Activated T-cell treated with anti-CD3 and anti-CD28 coated beads for 1 hour (primary cell): ENCODE measurements around the gene SLC16A1.

Experiments used
- DNase-seq: peaks from one replicate; pipeline ENCODE4 v3.0.0-alpha.2; 2020; ENCODE audit warnings: low read depth

Gene SLC16A1

DNA sequence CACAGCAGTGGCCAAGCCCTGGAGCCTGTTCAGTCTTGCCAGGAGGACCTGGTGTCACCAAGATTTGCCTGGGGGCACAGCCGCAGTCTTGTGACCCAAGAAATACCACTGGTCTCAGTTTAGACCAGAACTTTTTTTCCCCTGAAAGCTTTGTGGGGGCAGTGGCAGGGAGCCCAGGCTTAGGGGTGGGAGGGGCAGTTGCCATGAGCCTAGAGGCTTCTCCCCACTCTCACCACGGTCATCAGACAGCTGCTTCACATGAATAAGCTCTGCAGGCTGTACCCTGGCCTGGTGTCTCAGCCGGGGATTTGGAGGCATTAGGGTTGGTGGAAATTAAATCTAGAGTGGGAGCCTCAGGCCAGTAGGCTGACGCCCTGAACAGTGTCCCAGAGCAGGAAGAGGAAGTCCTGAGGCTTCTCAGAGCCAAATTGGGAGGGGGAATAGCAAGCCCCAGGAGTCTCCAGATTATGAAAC is 73.7 kb downstream of the SLC16A1 start:
- no peak for DNase-seq

DNA sequence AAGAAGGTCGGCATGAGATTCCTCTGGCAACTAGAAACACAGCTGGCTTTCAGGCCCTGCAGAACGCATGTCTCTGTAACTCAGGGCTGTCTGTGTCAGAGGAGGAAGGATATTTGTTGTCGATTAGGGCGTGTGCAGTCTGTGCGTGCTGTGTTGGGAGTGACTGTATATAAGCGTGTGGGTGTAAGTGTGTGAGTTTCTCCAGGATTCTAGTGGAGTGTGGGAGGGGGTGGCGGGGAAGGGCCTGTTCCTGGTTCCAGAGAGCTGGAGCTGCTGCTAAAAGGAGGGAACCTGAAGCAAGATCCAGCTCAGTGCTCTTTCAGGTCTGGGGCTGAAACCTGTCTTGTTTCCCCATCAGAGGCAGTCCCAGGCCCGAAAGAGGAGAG is 74.3 kb downstream of the SLC16A1 start:
- DNase-seq, result no peak

DNA sequence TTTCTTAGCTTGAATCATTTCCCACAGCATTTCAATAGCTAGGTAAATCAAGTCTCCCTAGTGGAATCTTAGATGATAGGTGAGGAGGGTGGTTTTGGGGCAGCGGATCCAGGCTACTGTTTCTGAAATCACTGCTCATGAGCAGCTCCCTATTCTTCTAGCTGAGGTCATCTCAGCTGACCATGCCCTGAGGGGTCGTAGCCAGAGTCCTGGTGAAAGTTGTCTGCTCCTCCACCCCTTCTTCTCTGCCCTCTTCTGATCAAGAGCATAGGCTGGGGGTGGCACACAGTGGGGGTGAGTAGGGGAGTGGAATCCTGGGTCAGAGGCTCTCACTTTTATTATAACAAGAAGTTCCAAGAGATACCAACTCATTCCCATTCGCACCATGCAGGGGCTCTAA is 76.2 kb downstream of the SLC16A1 start:
- no peak for DNase-seq

- DNase-seq, result no peak
Measured at GRCh38 chr1:112878321-112878720, 77.7 kb downstream of the SLC16A1 start.

DNA sequence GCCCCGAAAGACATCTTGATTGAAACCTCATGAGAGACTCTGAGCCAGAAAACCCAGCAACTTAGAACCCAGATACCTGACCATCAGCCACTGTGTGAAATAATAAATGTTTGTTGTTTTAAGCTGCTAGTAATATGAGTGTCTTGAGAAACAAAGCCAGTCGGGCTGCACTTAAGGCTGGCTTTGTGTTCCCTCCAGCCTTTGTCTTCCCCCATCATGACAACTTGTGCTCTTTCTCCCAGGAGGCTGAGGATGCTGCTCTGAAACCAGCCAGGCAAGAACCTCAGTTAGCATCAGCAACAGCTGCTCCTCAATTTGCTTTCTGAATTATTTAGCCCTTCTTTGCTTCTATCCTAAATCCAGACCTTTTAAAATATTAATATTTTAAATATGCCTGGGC is 78.2 kb downstream of the SLC16A1 start:
- DNase-seq, result no peak

GRCh38 chr1:112876315-112876714 is 79.7 kb downstream of the SLC16A1 start:
- DNase-seq, result no peak

DNA sequence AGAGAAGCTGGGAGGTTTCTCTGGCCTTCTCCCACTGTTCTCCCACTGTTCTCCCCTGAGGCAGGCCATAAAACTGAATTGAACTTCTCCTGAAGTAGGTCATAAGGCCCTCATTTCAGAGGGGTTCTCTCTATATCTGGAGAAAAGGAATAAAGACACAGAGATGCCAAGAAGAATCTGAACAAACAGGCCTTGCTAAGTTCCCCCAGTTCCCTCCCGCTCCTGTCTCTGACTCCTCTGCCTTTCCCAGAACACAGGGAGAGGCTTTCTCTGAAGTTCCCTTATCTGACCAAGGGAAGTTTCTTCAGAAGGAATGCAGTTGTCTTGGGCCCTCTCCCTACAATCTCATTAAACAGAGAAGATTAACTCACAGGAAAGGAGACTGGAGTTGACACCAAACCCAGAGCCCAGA is 83.4 kb downstream of the SLC16A1 start:
- DNase-seq, result no peak

- DNase-seq, result no peak
Measured at GRCh38 chr1:112870887-112871646, 84.9 kb downstream of the SLC16A1 start.

- DNase-seq, result no peak
Measured at GRCh38 chr1:112869895-112870294, 86.1 kb downstream of the SLC16A1 start.

GRCh38 chr1:112868191-112868590 is 87.8 kb downstream of the SLC16A1 start:
- DNase-seq, result no peak

DNA sequence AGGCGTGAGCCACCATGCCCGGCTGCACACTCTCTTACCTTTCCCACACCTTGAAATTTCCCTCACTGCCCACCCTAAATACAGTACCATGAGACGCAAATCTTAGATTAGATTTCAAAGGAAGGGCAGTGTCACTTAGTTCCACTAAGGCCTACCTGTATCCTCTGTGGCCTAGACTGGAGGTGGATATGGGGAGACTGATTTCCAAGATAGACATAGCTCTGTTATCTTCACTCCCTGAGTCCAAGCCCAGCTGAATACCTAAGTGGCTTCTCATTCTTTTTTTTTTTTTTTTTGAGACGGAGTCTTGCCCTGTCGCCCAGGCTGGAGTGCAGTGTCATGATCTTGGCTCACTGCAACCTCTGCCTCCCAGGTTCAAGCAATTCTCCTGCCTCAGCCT is 89.0 kb downstream of the SLC16A1 start:
- DNase-seq, result no peak

DNA sequence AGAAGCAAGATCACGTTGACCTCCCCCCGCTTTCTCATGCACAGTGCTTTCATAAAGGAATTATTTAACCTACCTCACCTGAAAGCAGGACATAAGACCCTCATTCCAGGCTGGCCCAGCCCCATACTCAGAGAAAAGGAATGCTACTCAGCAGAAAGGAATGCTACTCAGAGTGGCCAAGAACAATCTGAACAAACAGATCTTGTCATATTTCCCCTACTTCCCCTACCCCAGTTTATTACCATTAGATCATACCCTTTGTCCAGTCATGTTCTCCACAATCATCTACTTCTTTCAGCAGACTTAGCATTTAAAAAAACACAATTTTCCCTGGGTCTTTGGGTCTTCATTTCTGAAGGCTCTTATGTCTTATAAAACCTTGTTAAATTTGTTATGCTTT is 89.8 kb downstream of the SLC16A1 start:
- DNase-seq, result no peak

GRCh38 chr1:112862753-112863426 is 93.1 kb downstream of the SLC16A1 start:
- no peak for DNase-seq
